ENCODE data around the gene LIM2.

The LIM2 gene

GRCh38 chr19:51365211-51365964 is 22.4 kb downstream of the LIM2 start:
- DNase-seq: peak; percentile 70

DNA sequence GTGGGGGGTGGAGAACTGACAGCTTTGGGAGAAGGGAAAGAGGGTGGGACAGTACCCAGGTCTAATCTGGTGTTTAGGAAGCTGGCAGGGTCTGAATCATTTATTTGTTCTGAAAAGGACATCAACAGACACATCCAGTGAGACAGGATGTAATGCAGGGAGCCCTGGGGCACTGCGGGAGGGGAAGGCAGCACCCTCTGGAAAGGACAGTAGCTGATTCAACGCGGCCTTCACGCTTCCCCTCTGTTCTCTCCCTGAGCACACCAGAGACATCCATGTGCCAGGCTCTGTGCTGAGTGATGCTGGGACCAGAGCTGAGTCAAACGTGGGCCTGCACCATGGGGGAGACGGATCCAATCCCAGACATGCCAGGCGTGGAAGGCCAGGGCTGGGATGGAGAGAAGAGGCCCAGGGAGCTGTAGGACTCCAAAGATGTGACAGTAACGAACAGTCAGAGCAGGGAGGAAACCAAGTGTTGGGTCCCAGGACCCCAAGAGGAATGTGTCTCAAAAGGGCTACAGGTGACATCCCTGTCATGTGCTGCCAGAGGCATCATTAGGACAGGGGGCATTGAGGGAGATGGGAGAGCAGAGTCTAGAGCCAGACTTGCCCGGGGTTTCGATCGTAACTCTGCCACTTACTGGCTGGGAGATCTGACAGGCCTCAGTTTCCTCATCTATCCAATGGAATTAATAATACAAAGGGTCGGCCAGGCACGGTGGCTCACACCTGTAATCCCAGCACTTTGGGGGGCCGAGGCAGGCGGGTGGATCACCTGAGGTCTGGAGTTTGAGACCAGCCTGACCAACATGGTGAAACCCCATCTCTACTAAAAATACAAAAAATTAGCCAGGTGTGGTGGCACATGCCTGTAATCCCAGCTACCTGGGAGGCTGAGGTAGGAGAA is 23.3 kb downstream of the LIM2 start:
- no peak for DNase-seq

DNA sequence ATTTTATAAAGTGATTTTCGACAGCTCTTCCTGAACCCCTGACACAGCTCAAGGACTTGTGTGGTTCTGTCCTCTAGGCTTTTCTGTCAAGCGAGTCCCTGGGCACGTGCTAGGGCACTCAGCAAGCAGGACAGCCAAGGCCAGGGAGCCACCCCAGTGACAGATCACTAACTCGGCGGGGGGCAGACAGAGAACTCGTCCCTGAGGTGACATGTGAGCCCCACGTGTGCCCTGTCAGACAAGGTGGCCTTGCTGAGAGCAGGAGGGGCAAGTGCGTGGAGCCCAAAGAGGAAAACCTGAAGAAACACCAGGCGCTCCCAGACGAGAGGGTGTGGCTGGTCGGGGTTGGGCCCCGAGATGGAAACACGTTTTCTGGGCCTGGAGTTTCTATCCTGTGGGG is 26.5 kb downstream of the LIM2 start:
- no peak for DNase-seq

GRCh38 chr19:51359294-51359693 is 28.5 kb downstream of the LIM2 start:
- DNase-seq: no peak

GRCh38 chr19:51357952-51358351 is 29.8 kb downstream of the LIM2 start:
- DNase-seq: no peak

DNA sequence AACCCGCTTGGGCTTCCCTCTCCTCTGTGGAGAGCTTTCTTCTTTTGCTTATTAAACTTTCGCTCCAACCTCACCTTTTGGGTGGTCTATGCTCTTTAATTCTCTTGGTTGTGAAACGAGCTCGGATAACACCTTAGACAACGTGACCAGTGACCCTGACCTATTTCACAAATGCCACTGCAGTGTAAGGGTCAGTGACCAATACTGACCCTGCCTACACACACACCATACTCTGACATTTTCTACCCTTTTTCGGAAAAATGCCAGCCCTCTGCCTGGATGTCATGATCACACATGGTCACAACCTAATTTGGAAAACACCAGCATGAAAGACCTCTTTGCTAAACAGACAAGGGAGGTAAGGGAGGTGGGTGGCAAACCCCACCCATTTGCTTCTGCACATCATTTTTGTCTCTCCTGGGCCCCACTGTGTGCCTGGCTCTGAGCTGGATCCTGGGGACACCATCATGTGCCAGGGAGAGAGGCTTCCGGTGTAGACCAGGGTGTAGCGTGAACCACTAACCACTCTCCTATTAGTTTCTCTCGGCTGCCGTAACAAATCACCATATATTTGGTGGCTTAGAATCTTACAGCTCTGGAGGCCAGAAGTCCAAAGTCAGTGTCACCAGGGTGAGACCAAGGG is 31.5 kb downstream of the LIM2 start:
- no peak for DNase-seq

- peak; percentile 25 for DNase-seq
Measured at GRCh38 chr19:51354742-51355148, 33.0 kb downstream of the LIM2 start.

DNA sequence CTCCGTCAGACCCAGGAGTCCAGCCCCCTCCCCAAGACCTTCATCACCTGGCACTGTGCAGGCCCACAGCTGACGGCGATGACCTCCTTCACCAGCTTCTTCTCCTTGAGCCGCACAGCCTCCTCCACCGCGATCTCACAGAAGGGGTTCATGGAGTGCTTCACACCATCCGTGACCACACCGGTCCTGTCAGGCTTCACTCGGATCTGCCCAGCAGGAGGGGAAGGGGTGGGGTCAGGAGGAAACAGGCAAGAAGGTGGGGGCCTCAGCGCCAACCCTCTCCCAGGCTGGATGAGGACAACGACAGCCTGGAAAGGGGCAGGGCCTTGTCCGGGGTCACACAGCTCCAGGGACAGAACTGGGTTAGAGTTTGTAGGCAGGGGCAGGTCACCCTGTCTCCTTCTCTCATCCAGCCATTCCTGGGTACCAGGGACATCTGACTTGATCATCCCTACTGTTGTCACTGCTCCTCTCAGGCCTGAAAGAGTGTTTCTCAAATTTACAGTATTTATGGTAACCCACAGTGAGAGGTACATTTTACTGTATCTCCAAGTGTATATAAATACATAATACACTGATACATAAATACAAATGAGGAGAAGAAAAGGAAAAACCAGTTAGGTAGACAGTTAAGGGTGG is 33.6 kb downstream of the LIM2 start:
- DNase-seq: no peak

DNA sequence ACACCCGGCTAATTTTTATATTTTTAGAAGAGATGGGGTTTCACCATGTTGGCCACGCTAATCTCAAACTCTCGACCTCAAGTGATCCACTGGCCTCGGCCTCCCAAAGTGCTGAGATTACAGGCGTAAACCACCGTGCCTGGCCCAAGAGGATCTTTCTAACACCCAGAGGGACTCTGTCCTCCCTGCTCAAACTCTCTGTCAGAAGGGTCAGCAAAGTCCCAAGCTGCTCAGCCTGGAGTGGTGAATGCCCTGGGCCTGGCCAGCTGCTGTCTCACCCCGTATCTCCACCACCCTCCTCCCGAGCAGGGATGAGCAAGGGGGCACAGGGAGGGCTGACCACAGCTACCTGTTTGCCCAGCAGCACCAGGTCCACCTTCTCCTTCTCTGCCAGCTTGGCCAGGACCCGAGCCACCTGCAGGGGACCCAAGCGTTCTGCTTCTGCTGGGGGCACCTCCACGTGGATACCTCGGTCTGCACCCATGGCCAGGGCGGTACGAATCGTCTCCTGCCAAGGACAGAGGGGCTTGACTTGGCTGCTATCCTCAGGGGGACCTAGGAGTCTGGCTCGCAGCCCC is 34.9 kb downstream of the LIM2 start:
- DNase-seq: no peak

GRCh38 chr19:51351266-51351990 is 36.3 kb downstream of the LIM2 start:
- no peak for DNase-seq

- no peak for DNase-seq
Measured at GRCh38 chr19:51347209-51347928, 40.4 kb downstream of the LIM2 start.

GRCh38 chr19:51346742-51347141 is 41.0 kb downstream of the LIM2 start:
- DNase-seq: no peak

GRCh38 chr19:51345076-51345620 is 42.6 kb downstream of the LIM2 start:
- no peak for DNase-seq

DNA sequence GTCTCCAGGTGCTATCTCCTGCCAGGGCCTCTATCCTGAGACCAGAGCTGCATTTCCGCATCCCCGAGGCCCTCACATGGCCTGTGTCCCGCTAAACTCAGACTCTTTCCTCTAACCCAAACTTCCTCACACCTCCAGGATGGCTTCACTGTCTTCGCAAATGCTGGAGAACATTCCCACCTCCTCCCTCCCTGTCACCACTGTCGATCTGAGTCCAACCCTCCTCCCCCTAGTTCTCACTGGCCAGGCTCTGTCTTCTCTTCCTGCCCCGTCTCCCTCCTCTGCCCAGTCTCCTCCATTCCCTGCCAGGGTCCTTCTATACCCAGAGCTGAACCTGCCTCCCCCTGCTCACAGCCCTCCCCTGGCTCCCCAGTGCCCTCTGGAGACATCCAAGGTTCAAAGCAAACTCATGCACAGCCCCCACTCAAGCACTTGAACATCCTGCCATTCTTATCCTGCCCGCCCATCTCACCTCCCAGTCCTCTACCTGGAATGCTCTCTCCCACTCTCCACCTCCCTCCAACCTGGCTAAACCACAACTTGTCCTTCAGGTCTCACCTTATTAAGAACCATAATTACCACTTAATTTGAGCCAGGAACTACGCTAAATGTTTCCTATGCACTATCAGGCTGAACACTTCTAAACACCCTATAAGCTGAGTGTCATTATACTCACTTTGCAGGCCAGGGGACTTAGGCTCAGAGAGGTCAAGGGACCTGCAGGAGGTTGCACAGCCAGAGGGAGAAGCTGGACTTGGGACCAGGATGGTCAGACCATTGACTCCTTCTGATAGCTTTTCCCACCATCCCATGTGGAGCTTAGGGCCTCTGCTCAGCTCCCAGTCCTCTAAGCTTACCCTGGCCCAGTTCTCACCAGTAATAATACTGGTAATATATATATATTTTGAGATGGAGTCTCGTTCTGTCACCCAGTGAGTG is 44.9 kb downstream of the LIM2 start:
- no peak for DNase-seq

DNA sequence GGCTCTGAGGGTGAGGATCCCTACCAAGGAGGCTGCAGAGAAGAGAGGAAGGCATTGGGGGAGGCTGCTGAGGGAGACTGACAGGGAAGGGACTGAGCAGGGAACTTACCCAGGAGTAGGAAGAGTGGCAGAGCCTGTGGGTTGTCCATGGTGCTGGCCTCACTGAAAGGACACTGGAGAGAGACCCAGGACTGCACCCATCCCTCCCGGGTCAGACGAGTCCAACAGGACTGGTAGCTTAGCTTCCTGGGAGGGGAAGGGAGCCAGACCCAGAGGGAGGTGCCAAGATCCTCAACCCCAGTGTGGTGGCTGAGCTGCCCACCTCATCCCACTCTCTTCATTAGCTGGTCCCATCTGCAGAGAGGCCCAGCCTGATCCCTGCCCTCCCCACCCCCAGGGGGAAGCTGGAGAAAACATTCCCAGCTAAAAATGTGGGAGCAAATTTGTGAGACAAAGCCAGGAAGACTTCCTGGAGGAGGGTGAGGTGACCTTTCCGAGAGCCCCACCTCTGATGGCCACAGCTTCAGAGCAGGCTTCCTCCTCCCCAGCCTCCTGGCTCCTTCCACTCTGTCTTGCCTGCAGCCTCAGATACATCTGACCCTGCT is 45.7 kb downstream of the LIM2 start, which contains the start of gene VSIG10L:
VSIG10L (minus strand) TSS at position 164 of the 605 bp plus-strand sequence; CDS start at position 149, 15 bp downstream.
- DNase-seq: no peak

DNA sequence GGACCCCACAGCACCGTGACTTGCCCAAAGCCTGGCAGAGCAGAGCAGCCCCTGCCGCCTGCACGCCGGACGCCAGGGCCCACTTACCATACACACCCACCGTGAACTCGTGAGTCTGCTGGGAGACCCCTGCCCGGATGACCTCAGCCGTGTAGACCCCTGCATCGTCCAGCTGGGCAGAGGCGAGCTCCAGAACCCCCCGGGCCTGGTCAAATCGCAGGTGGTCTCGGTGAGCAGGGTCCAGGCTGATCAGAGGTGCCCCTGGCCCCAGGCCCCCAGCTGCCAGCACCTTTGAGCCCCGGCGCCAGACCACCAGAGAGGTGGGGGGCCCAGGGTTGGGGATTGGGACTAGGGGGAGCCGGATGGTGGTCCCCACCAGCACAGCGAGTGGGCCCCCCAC is 46.7 kb downstream of the LIM2 start:
- DNase-seq: no peak

GRCh38 chr19:51339687-51340656 is 47.8 kb downstream of the LIM2 start:
- DNase-seq: peak; percentile 99

- DNase-seq: no peak
Measured at GRCh38 chr19:51339313-51339686, 48.5 kb downstream of the LIM2 start.
